Measurements from ENCODE around the gene FNDC5.

The FNDC5 gene

GRCh38 chr1:32813941-32814739 is 56.6 kb downstream of the FNDC5 start:
- DNase-seq (ENCODE audit: low spot score), result no peak
